ENCODE results near the gene PTX4. TPM values are rescaled to one million over a fixed set of nuclear protein-coding genes. Genes with fewer than 3 reads are reported as not detected.

Gene PTX4
- total and polyA plus RNA-seq, 4 donors: 0.11 to 0.14 TPM; not detected in 2

DNA sequence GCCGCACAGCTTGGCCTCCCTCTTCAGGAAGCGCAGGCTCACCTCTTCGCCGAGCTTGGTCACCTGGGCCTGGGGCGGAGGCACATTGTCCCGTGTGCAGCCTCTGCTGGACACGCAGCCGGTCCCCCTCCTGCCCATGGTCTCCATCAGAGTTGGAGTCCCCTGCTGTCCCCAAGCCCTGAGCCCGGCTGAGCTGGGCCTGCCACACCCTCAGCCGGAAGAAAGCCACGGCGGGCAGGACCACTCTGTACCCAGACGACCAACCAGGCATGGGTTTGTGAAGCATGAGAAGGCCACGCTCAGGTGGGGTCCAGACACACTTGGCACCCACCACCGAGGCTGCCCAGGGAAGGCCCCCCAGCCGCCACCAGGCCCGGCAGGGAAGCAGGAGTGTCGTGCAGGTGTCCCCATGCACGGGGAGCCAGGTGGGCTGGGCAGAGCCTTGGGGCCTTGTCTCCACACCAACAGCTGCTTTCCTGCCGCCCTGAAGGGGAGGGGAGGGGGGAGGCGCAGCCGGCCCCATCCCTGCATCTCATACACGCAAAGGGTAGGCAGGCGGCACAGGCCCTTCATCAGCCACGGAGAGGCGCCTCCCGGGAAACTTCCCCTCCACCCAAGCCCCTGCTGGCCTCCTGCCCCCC lies 49.6 kb downstream of the PTX4 start:
- Histone ChIP-seq H3K9me3 (ENCODE audit: control insufficient read depth, insufficient read depth, low read length) (no peaks in the 10 kb centered on the region), H3K27me3 (ENCODE audit: control insufficient read depth, insufficient read depth, low read length) (no peaks in the 10 kb centered on the region), H3K36me3 (ENCODE audit: control insufficient read depth, insufficient read depth, low read length) (peaks cover 82% of the 10 kb centered on the region), H3K4me3 (ENCODE audit: low read depth, low read length) (no peak overlapping the region), H3K4me1 (ENCODE audit: control insufficient read depth, insufficient read depth, low read length) (no peaks in the 10 kb centered on the region), H3K27ac (ENCODE audit: low read depth, low read length) (no peak overlapping the region)
- DNase-seq (ENCODE audit: low read depth in 4 of 6, low spot score in 6 of 6): no peak
- WGBS (ENCODE audit: insufficient coverage): 86% methylated on average over 16 of the region's 27 CpGs

DNA sequence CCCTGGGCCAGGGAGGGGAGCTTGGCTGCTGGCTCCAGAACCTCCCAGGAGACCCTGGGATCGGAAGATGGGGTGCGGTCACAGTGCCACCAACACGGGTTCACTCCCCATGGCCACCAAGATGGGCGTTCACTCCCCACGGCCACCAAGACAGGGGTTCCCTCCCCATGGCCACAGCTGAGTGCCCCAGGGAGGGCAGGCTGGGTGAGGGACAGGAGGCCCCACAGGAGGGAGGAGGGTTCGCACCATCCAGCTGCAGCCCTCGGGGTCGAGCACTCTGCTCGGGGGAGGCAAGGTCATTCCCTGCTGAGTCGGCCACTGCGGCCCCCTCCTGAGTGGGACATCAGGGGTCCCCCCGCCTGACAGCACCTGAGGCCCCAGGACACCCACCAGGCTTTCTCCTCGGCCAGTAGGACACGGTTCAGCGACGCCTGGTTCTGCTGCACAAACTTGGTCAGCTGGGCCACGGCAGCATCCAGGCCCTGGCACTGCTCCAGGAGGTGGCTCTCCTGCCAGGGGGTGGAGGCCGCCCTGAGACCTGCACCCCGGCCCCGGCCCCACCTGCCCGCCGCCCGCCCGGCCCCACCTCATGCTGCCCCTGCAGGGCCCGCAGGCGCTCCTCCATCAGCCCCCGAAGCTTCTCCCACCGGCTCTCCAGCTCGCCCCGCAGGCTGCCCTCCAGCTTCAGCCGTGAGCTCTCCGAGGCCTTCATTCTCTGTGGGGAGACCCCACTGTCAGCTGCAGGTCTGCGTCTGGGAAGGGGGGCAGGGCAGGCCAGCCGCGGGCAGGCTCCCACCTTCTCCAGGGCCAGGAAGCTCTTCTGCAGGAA lies 50.3 kb downstream of the PTX4 start:
- WGBS (ENCODE audit: insufficient coverage): 86% methylated on average over 31 of the region's 35 CpGs
- Histone ChIP-seq H3K27ac (ENCODE audit: low read depth, low read length) (no peak overlapping the region), H3K27me3 (ENCODE audit: control insufficient read depth, insufficient read depth, low read length) (no peaks in the 10 kb centered on the region), H3K4me1 (ENCODE audit: control insufficient read depth, insufficient read depth, low read length) (peaks cover 3% of the 10 kb centered on the region), H3K36me3 (ENCODE audit: control insufficient read depth, insufficient read depth, low read length) (peaks cover 81% of the 10 kb centered on the region), H3K9me3 (ENCODE audit: control insufficient read depth, insufficient read depth, low read length) (no peaks in the 10 kb centered on the region), H3K4me3 (ENCODE audit: low read depth, low read length) (no peak overlapping the region)
- DNase-seq (ENCODE audit: low read depth in 4 of 6, low spot score in 6 of 6): no peak

DNA sequence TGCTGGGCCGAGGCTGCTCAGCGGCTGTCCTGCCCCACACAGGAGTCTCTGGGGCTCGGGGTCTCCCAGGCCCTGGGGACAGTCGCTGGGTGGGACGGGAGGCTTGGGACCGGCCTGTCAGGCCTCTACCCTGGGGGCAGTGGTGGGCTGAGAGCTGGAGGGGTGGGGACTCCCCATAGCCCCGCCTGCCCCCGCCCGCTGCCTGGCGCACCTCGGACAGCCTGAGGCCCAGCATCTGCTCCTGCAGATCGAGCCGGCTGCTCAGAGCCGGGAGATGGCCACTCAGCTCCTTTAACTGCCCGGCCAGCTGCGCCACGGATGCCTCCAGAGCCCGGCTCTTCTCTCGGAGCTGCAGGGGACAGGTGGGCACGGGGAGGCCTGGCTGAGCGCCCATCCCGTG lies 51.1 kb downstream of the PTX4 start:
- no peak overlapping the region for H3K27ac ChIP-seq (ENCODE audit: low read depth, low read length)
- peak in 1 of 6 donors; percentile 5 for DNase-seq (ENCODE audit: low read depth in 4 of 6, low spot score in 6 of 6)
- 72% methylated on average over 22 of the region's 22 CpGs for WGBS (ENCODE audit: insufficient coverage)
- peaks cover 3% of the 10 kb centered on the region for H3K4me1 ChIP-seq (ENCODE audit: control insufficient read depth, insufficient read depth, low read length)
- H3K36me3 ChIP-seq (ENCODE audit: control insufficient read depth, insufficient read depth, low read length): peaks cover 81% of the 10 kb centered on the region
- H3K4me3 ChIP-seq (ENCODE audit: low read depth, low read length): no peak overlapping the region
- no peaks in the 10 kb centered on the region for H3K9me3 ChIP-seq (ENCODE audit: control insufficient read depth, insufficient read depth, low read length)
- H3K27me3 ChIP-seq (ENCODE audit: control insufficient read depth, insufficient read depth, low read length): no peaks in the 10 kb centered on the region

DNA sequence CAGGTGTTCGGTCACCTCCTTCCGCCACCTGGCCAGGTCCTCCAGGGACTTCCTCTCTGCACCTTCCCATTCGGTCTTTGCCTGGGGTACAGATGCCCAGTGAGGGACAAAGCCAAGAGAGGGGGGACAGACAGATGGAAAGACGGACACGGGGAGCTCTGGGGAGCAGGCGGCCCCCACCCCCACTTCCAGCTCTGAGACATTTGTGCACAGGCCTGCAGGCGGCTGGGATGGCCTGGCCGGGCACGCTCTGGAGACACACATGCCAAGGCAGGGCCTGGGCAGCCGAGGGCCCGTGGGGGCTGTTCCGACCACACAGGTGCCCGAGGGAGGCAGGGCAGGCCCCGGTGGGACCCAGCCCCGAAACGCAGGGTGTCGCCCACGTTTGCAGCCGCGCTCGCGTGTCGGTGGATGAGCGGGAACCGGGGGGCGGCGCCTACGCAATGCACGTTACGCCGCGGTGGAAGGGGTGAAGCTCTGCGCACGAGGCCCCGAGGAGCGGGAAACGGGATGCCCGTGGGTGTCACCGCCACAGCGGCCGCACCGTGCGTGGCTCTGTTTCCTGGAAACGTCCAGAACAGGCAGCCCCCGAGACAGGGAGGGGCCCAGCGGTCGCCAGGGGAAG lies 51.9 kb downstream of the PTX4 start:
- Histone ChIP-seq H3K4me1 (ENCODE audit: control insufficient read depth, insufficient read depth, low read length) (peaks cover 3% of the 10 kb centered on the region), H3K27me3 (ENCODE audit: control insufficient read depth, insufficient read depth, low read length) (no peaks in the 10 kb centered on the region), H3K9me3 (ENCODE audit: control insufficient read depth, insufficient read depth, low read length) (no peaks in the 10 kb centered on the region), H3K36me3 (ENCODE audit: control insufficient read depth, insufficient read depth, low read length) (peaks cover 80% of the 10 kb centered on the region), H3K27ac (ENCODE audit: low read depth, low read length) (no peak overlapping the region), H3K4me3 (ENCODE audit: low read depth, low read length) (no peak overlapping the region)
- 89% methylated on average over 47 of the region's 47 CpGs for WGBS (ENCODE audit: insufficient coverage)
- DNase-seq (ENCODE audit: low read depth in 4 of 6, low spot score in 6 of 6): no peak

DNA sequence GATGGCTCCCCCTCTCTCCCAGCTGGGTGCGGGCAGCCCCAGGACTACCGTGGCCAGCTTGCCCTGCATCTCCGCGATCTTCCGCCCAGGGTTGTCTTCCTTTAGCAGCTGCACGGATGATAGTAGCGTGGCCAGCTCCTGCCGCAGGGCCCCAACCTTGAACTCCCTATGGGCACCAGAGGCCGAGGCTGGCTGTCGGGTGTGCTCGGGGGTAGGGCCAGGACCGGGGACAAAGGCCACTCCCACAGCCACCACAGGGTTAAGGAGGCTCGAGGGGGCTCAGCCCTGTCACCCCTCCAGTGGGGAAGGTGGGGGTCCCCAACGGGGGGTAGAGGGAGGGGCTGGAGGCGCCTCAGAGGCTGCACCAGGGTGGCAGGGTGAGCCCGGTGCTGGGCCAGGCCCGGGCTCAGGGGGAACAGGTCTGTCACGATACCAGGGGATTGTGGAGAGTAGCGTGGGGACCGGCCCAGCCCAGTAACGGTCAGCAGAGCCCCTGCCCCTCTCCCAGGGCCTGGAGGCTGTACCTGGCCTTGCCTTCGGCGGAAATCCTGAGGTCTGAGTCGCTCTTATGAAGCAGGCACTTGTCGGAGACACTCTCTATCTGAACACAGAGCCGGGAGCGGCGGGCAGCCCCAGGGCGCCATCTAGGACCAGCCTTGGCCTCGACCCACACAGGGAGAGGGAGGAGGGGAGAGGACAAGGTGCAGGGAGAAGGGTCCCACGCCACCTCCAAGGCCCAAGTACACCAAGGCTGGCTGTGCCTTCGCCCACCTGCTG lies 52.6 kb downstream of the PTX4 start:
- H3K27me3 ChIP-seq (ENCODE audit: control insufficient read depth, insufficient read depth, low read length): no peaks in the 10 kb centered on the region
- H3K9me3 ChIP-seq (ENCODE audit: control insufficient read depth, insufficient read depth, low read length): no peaks in the 10 kb centered on the region
- H3K27ac ChIP-seq (ENCODE audit: low read depth, low read length): no peak overlapping the region
- H3K36me3 ChIP-seq (ENCODE audit: control insufficient read depth, insufficient read depth, low read length): peaks cover 76% of the 10 kb centered on the region
- no peak for DNase-seq (ENCODE audit: low read depth in 4 of 6, low spot score in 6 of 6)
- 81% methylated on average over 31 of the region's 32 CpGs for WGBS (ENCODE audit: insufficient coverage)
- H3K4me3 ChIP-seq (ENCODE audit: low read depth, low read length): no peak overlapping the region
- H3K4me1 ChIP-seq (ENCODE audit: control insufficient read depth, insufficient read depth, low read length): peaks cover 5% of the 10 kb centered on the region

Other genes starting within 250 kb of the PTX4 start
- 1 to 10 TPM; 1.2 to 2.4 TPM for gene TPSAB1, start 248.2 kb downstream of the PTX4 start, total RNA-seq
- under 1 TPM in 1 of 2 donors, not detected in 1; 0.65 TPM for gene TPSAB1, start 248.2 kb downstream of the PTX4 start, polyA plus RNA-seq (ENCODE audit: insufficient read length in 2 of 2)
- not detected for gene TPSD1, start 232.9 kb downstream of the PTX4 start, total RNA-seq
- gene TPSD1, start 232.9 kb downstream of the PTX4 start, polyA plus RNA-seq (ENCODE audit: insufficient read length in 2 of 2): not detected
- 10 to 100 TPM; 28.7 to 46.6 TPM for gene UBE2I, start 179.3 kb downstream of the PTX4 start, total RNA-seq
- 100 to 1,000 TPM; 118 to 139 TPM for gene UBE2I, start 179.3 kb downstream of the PTX4 start, polyA plus RNA-seq (ENCODE audit: insufficient read length in 2 of 2)
- gene BAIAP3, start 155.3 kb downstream of the PTX4 start, total RNA-seq: 10 to 100 TPM; 30.1 to 48.1 TPM
- gene BAIAP3, start 155.3 kb downstream of the PTX4 start, polyA plus RNA-seq (ENCODE audit: insufficient read length in 2 of 2): 10 to 100 TPM; 56.4 to 69.8 TPM
- 10 to 100 TPM; 28.9 to 58.4 TPM for gene TSR3, start 137.1 kb downstream of the PTX4 start, total RNA-seq
- 10 to 100 TPM; 88.1 to 92.1 TPM for gene TSR3, start 137.1 kb downstream of the PTX4 start, polyA plus RNA-seq (ENCODE audit: insufficient read length in 2 of 2)
- 10 to 100 TPM; 33.5 to 81.4 TPM for gene GNPTG, start 137.0 kb downstream of the PTX4 start, total RNA-seq
- gene GNPTG, start 137.0 kb downstream of the PTX4 start, polyA plus RNA-seq (ENCODE audit: insufficient read length in 2 of 2): 100 to 1,000 TPM in 1 of 2 donors, 10 to 100 TPM in 1; 96.8 to 127 TPM
- 10 to 100 TPM; 13.2 to 15.0 TPM for gene UNKL, start 74.2 kb downstream of the PTX4 start, total RNA-seq
- 10 to 100 TPM; 23.2 to 32.5 TPM for gene UNKL, start 74.2 kb downstream of the PTX4 start, polyA plus RNA-seq (ENCODE audit: insufficient read length in 2 of 2)
- 10 to 100 TPM in 1 of 2 donors, 1 to 10 TPM in 1; 8.2 to 15.8 TPM for gene UQCC4, start 68.2 kb downstream of the PTX4 start, total RNA-seq
- 10 to 100 TPM; 18.4 to 18.6 TPM for gene UQCC4, start 68.2 kb downstream of the PTX4 start, polyA plus RNA-seq (ENCODE audit: insufficient read length in 2 of 2)
- gene PERCC1, start 57.9 kb downstream of the PTX4 start, total RNA-seq: not detected
- under 1 TPM in 1 of 2 donors, not detected in 1; 0.35 TPM for gene PERCC1, start 57.9 kb downstream of the PTX4 start, polyA plus RNA-seq (ENCODE audit: insufficient read length in 2 of 2)
- 1 to 10 TPM in 1 of 2 donors, under 1 TPM in 1; 0.59 to 2.2 TPM for gene CCDC154, start 44.4 kb downstream of the PTX4 start, total RNA-seq
- 1 to 10 TPM; 2.5 to 3.9 TPM for gene CCDC154, start 44.4 kb downstream of the PTX4 start, polyA plus RNA-seq (ENCODE audit: insufficient read length in 2 of 2)
- gene CLCN7, start 13.9 kb downstream of the PTX4 start, total RNA-seq: 10 to 100 TPM; 43.8 to 50.5 TPM
- 10 to 100 TPM; 65.7 to 75.6 TPM for gene CLCN7, start 13.9 kb downstream of the PTX4 start, polyA plus RNA-seq (ENCODE audit: insufficient read length in 2 of 2)
- 10 to 100 TPM; 16.9 to 20.5 TPM for gene TELO2, start 4.4 kb upstream of the PTX4 start, total RNA-seq
- 10 to 100 TPM; 55.2 to 65.6 TPM for gene TELO2, start 4.4 kb upstream of the PTX4 start, polyA plus RNA-seq (ENCODE audit: insufficient read length in 2 of 2)
- 10 to 100 TPM in 1 of 2 donors, 1 to 10 TPM in 1; 3.0 to 18.8 TPM for gene TMEM204, start 44.7 kb upstream of the PTX4 start, total RNA-seq
- 10 to 100 TPM in 1 of 2 donors, 1 to 10 TPM in 1; 8.3 to 10.2 TPM for gene TMEM204, start 44.7 kb upstream of the PTX4 start, polyA plus RNA-seq (ENCODE audit: insufficient read length in 2 of 2)
- gene IFT140, start 123.1 kb upstream of the PTX4 start, total RNA-seq: 10 to 100 TPM; 21.2 to 37.1 TPM
- gene IFT140, start 123.1 kb upstream of the PTX4 start, polyA plus RNA-seq (ENCODE audit: insufficient read length in 2 of 2): 10 to 100 TPM; 32.9 to 41.6 TPM
- 10 to 100 TPM in 1 of 2 donors, 1 to 10 TPM in 1; 7.9 to 16.4 TPM for gene CRAMP1, start 123.4 kb upstream of the PTX4 start, total RNA-seq
- gene CRAMP1, start 123.4 kb upstream of the PTX4 start, polyA plus RNA-seq (ENCODE audit: insufficient read length in 2 of 2): 10 to 100 TPM; 19.2 to 24.4 TPM
- 10 to 100 TPM; 24.4 to 45.8 TPM for gene JPT2, start 189.3 kb upstream of the PTX4 start, total RNA-seq
- gene JPT2, start 189.3 kb upstream of the PTX4 start, polyA plus RNA-seq (ENCODE audit: insufficient read length in 2 of 2): 10 to 100 TPM; 38.5 to 39.7 TPM
- 10 to 100 TPM; 53.3 to 72.6 TPM for gene MAPK8IP3, start 217.3 kb upstream of the PTX4 start, total RNA-seq
- 100 to 1,000 TPM; 113 to 137 TPM for gene MAPK8IP3, start 217.3 kb upstream of the PTX4 start, polyA plus RNA-seq (ENCODE audit: insufficient read length in 2 of 2)